BE2C (cell line): ENCODE measurements around the gene TBCK.

Experiments used
- DNase-seq: peaks from one replicate; pipeline ENCODE4 v3.0.0-alpha.2; 2020
- H3K27me3 ChIP-seq: fragments of 250-450 bp; sonication (Bioruptor Pico); 2 replicates; pipeline ENCODE4 v1.5.1; 2020; ENCODE audit warnings: mild to moderate bottlenecking
- H3K36me3 ChIP-seq: fragments of 250-450 bp; sonication (Bioruptor Pico); 2 replicates; pipeline ENCODE4 v1.5.1; 2020; ENCODE audit warnings: mild to moderate bottlenecking
- H3K4me1 ChIP-seq: fragments of 250-450 bp; sonication (Bioruptor Pico); 2 replicates; pipeline ENCODE4 v1.5.1; 2020
- H3K4me3 ChIP-seq: 2 replicates; pipeline ENCODE4 v1.5.1; 2011; ENCODE audit warnings: low read depth, low read length
- H3K9me3 ChIP-seq: fragments of 250-450 bp; sonication (Bioruptor Pico); 2 replicates; pipeline ENCODE4 v1.5.1; 2020
- TF ChIP-seq, protein P1 (sequence below): IDR thresholded peaks from 2 replicates; pipeline ENCODE4 v1.5.1; 2012; ENCODE audit warnings: mild to moderate bottlenecking, low read depth, low read length

TBCK gene

GRCh38 chr4:106104276-106104675 is 211.7 kb downstream of the TBCK start:
- H3K36me3 ChIP-seq = no peaks in the 10 kb centered on the region
- H3K9me3 ChIP-seq = no peaks in the 10 kb centered on the region
- H3K27me3 ChIP-seq = no peaks in the 10 kb centered on the region
- no peak overlapping the region for H3K4me3 ChIP-seq
- TF ChIP-seq, protein P1, sequence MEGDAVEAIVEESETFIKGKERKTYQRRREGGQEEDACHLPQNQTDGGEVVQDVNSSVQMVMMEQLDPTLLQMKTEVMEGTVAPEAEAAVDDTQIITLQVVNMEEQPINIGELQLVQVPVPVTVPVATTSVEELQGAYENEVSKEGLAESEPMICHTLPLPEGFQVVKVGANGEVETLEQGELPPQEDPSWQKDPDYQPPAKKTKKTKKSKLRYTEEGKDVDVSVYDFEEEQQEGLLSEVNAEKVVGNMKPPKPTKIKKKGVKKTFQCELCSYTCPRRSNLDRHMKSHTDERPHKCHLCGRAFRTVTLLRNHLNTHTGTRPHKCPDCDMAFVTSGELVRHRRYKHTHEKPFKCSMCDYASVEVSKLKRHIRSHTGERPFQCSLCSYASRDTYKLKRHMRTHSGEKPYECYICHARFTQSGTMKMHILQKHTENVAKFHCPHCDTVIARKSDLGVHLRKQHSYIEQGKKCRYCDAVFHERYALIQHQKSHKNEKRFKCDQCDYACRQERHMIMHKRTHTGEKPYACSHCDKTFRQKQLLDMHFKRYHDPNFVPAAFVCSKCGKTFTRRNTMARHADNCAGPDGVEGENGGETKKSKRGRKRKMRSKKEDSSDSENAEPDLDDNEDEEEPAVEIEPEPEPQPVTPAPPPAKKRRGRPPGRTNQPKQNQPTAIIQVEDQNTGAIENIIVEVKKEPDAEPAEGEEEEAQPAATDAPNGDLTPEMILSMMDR = no peak
- no peak for DNase-seq
- no peaks in the 10 kb centered on the region for H3K4me1 ChIP-seq

GRCh38 chr4:106096454-106096853 is 219.6 kb downstream of the TBCK start:
- Histone ChIP-seq H3K4me3 (no peak overlapping the region), H3K4me1 (no peaks in the 10 kb centered on the region), H3K36me3 (no peaks in the 10 kb centered on the region; the same call in 1 of the 2 replicates), H3K27me3 (no peaks in the 10 kb centered on the region), H3K9me3 (no peaks in the 10 kb centered on the region)
- no peak for DNase-seq
- TF ChIP-seq, protein P1 = no peak

DNA sequence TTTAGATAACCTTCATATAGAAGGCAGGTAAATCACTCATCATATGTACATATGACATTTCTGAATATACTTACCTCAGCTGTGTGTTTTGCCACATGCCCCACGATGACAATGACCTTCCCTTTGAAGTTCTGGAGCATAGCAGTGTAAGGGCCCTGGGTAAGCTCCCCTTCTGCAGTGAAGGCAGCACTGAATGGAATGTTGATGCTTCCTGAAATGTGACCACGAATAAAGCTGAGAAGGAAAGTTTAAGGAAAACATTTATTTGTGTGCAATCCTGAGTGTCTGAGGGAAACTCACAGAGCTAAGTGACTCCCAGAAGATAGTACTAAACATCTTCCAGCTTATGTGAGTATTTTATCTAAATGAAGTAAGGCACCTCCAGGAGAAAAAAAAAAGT is 220.6 kb downstream of the TBCK start:
- peaks cover 4% of the 10 kb centered on the region; the same call in 1 of the 2 replicates for H3K36me3 ChIP-seq
- DNase-seq = no peak
- H3K27me3 ChIP-seq = no peaks in the 10 kb centered on the region
- no peak overlapping the region for H3K4me3 ChIP-seq
- TF ChIP-seq, protein P1 = no peak
- H3K9me3 ChIP-seq = no peaks in the 10 kb centered on the region
- H3K4me1 ChIP-seq = no peaks in the 10 kb centered on the region

GRCh38 chr4:106092361-106093040 is 223.5 kb downstream of the TBCK start:
- DNase-seq = no peak
- no peak overlapping the region for H3K4me3 ChIP-seq
- no peaks in the 10 kb centered on the region for H3K4me1 ChIP-seq
- H3K36me3 ChIP-seq = peaks cover 4% of the 10 kb centered on the region; the same call in 1 of the 2 replicates
- TF ChIP-seq, protein P1 = no peak
- no peaks in the 10 kb centered on the region for H3K27me3 ChIP-seq
- no peaks in the 10 kb centered on the region for H3K9me3 ChIP-seq

GRCh38 chr4:106090826-106091225 is 225.2 kb downstream of the TBCK start:
- H3K36me3 ChIP-seq = peaks cover 4% of the 10 kb centered on the region; the same call in 1 of the 2 replicates
- TF ChIP-seq, protein P1 = no peak
- no peaks in the 10 kb centered on the region for H3K27me3 ChIP-seq
- no peaks in the 10 kb centered on the region for H3K9me3 ChIP-seq
- H3K4me1 ChIP-seq = no peaks in the 10 kb centered on the region
- DNase-seq = no peak
- no peak overlapping the region for H3K4me3 ChIP-seq

DNA sequence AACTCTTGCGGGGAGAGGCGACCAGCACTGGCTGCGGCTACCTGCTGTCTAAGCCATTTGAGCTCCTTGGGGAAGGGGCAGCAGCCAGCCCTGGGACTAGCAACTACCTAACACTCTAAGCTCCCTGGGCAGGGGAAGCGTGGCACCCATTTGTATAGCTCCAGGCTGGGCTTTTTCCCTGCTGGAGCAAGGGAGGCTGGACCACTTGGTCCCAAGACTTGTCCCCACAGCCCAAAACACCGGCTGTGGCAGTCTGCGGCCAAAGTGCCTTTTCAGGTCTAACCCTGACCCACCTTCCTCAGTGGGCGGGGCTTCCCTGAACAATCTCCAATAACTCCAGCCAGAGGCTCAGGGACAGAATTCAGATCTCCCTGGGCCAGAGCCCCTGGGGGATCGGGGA is 232.9 kb downstream of the TBCK start:
- Histone ChIP-seq H3K9me3 (no peaks in the 10 kb centered on the region), H3K4me3 (no peak overlapping the region), H3K36me3 (no peaks in the 10 kb centered on the region), H3K27me3 (no peaks in the 10 kb centered on the region), H3K4me1 (no peaks in the 10 kb centered on the region)
- DNase-seq = no peak
- TF ChIP-seq, protein P1 = no peak
